Limb (tissue), 2 donors: ENCODE data around the gene CFD.
"Not testable (repeated sequence)": the region's sequence is repeated elsewhere in the genome, so short reads cannot be mapped to it uniquely, and the experiment has no call there.

Source experiments
- DNase-seq, 2 donors: peaks; one replicate each; pipeline ENCODE4 v3.0.0-alpha.2; 2016; ENCODE audit errors: extremely low spot score in 2 of 2

Gene CFD

DNA sequence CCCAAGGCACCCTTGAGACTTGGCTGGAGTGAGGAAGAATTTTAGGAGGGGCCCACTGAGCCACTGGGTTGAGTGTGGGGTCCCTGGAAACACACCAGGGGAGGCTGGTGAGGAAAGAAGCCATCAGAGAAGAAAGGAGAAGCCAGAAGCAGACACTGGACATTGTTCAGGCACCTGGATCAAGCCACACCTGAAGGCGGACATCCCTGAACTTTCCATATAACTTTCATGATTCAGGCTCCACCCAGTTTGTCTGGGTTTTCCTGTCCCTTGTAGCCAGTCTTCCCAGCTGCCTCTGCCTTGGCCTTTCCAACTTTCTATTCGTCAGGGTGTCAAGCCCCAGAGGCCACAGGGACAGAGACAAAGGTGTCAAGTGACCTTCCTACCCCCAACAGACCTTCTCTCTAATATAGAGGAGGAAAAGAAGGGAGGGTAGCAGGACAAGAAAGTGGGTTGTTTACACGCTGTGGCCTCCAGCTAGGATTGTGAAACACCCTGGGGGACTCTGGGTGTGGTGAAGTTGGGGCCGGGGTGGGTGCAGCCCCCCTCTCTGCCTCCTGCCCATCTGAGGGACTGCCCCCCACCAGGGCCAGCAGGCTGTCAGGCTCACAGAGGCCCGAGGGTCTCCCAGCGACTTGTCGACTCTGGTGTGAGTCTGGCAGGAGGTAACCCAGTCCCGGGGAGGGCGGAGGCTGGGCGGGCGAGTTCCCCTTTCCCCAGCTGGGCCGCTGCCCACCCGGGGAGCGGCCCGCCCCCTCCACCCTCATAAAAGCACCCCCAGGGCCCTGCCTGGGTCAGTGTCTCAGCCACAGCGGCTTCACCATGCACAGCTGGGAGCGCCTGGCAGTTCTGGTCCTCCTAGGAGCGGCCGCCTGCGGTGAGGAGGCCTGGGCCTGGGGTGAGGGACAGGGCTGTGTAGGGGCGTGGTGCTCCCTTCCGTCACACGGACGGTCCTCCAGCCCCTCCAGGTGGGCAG, at the start of gene CFD:
Gene CFD, plus strand, starts transcription at position 797 of the 976 bp plus-strand sequence. Its CDS starts 26 bp downstream, at position 823.
- no peak for DNase-seq

DNA sequence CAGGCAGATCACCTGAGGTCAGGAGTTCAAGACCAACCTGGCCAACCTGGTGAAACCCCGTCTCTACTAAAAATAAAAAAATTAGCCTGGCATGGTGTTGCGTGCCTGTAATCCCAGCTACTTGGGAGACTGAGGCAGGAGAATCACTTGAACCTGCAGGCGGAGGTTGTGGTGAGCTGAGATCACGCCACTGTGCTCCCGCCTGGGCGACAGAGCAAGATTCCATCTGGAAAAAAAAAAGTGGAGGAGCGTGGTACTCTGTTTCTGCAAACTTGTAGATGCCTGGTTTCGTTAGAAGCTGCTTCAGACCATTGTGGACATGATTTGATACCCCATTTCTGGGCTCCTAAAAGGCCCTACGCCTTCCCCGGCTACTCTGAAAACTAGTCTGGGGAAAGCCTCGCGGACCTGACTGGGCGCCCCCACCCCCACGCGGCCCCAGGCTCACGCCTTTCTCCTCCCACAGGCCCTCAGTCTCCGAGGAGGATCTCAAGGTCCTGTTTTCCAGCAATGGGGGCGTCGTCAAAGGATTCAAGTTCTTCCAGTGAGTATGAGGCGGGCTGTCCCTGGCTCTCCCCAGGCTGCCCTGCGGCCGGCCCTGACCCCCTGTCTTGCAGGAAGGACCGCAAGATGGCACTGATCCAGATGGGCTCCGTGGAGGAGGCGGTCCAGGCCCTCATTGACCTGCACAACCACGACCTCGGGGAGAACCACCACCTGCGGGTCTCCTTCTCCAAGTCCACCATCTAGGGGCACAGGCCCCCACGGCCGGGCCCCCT, 49.2 kb upstream of the CFD start:
- peak in 1 of 2 donors; percentile 31 for DNase-seq

DNA sequence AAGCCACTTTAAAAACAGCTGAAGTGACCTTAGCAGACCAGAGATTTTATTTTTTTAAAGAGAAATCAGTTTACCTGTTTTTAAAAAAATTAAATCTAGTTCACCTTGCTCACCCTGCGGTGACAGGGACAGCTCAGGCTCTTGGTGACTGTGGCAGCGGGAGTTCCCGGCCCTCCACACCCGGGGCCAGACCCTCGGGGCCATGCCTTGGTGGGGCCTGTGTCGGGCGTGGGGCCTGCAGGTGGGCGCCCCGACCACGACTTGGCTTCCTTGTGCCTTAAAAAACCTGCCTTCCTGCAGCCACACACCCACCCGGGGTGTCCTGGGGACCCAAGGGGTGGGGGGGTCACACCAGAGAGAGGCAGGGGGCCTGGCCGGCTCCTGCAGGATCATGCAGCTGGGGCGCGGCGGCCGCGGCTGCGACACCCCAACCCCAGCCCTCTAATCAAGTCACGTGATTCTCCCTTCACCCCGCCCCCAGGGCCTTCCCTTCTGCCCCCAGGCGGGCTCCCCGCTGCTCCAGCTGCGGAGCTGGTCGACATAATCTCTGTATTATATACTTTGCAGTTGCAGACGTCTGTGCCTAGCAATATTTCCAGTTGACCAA, 48.5 kb upstream of the CFD start:
- DNase-seq: peak in 1 of 2 donors; percentile 32

DNA sequence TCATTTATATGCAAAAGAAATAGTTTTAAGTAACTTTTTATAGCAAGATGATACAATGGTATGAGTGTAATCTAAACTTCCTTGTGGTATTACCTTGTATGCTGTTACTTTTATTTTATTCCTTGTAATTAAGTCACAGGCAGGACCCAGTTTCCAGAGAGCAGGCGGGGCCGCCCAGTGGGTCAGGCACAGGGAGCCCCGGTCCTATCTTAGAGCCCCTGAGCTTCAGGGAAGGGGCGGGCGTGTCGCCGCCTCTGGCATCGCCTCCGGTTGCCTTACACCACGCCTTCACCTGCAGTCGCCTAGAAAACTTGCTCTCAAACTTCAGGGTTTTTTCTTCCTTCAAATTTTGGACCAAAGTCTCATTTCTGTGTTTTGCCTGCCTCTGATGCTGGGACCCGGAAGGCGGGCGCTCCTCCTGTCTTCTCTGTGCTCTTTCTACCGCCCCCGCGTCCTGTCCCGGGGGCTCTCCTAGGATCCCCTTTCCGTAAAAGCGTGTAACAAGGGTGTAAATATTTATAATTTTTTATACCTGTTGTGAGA, 47.9 kb upstream of the CFD start:
- no peak for DNase-seq

DNA sequence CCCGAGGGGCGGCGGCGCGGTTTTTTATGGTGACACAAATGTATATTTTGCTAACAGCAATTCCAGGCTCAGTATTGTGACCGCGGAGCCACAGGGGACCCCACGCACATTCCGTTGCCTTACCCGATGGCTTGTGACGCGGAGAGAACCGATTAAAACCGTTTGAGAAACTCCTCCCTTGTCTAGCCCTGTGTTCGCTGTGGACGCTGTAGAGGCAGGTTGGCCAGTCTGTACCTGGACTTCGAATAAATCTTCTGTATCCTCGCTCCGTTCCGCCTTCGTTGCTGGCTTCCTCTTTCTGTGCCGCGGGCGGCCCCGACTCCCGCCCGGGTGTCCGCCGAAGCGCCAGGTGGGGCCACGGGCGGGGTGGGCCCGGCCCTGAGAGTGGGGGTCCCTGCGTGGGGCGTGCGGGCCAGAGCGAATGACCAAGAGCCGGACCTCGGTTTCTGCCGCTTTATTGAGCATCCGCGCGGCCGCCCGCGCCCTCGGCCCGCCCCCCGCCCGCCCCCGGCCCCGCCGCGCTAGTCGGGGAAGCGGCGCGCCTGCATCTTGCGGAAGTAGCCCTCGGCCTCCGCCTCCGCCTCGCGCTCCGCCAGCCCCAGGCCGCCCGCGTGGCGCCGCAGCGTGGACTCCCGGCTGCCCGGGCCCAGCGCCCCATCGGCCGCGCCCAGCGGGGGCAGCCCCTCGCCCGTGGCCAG, 47.3 kb upstream of the CFD start:
- peak in 1 of 2 donors; percentile 38 for DNase-seq

DNA sequence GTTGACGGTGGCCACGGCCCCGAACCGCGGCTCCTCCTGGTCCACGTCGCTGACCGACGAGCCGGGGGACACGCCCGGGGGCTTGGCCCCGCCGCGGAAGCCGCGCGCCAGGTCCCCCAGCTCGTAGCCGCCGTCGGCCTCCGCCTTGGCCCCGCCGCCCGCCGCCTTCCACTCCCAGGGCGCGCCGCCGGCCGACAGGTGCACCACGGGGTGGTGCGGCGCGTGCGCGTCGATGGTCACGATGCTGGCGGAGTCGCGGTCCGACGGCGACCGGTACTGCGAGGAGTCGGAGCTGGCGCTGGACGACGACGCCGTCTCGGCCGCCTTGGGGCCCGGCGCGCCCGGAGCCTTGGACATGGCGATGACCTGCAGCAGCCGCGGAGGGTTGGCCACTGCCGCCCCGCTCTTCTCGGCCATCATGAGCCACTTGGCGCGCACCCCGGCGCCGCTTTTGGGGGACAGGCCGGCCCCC, 46.7 kb upstream of the CFD start:
- peak in 1 of 2 donors; percentile 30 for DNase-seq

DNA sequence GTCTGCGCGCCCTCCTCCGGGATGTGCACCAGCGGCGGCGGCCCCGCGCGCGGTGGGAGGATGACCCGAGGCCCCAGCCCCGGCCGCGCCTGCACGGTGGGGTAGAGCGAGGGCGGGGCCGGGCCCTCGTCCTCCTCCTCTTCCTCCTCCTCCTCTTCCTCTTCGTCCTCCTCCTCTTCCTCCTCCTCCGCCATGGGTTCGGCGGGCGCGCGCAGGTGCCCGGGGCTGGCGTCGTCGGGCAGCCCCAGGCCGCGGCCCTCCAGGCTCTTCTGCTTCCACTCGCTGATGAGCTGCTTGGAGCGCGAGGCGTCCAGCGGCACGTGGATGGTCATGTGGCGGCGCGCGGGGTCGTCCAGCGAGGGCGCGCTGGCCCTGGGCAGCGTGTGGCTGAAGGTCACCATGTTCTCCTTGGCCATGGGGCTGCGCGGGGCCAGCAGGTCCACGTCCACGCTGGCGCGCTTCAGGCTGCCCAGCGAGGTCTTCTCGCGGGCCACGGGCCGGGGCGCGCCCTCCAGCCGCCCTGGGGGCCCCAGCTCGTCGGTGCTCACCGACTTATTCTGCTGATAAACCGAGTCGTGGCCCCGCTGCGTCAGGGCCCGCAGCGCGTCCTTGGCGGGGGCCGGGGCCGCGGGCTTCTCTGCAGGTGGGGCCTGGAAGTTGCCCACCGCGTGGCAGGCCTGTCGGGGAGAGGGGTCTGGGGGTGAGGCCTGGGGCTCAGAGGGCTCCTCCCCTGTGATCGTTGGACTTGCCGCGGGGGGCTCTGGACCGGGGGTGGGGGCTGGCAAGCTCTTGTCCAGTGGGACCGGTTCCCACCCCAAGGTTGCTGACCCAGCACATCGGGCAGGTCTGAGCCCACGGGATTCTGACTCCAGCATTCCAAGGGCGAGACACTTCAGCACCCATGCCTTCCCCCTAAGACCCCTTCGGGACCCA, 46.0 kb upstream of the CFD start:
- DNase-seq: peak in 1 of 2 donors; percentile 31

DNA sequence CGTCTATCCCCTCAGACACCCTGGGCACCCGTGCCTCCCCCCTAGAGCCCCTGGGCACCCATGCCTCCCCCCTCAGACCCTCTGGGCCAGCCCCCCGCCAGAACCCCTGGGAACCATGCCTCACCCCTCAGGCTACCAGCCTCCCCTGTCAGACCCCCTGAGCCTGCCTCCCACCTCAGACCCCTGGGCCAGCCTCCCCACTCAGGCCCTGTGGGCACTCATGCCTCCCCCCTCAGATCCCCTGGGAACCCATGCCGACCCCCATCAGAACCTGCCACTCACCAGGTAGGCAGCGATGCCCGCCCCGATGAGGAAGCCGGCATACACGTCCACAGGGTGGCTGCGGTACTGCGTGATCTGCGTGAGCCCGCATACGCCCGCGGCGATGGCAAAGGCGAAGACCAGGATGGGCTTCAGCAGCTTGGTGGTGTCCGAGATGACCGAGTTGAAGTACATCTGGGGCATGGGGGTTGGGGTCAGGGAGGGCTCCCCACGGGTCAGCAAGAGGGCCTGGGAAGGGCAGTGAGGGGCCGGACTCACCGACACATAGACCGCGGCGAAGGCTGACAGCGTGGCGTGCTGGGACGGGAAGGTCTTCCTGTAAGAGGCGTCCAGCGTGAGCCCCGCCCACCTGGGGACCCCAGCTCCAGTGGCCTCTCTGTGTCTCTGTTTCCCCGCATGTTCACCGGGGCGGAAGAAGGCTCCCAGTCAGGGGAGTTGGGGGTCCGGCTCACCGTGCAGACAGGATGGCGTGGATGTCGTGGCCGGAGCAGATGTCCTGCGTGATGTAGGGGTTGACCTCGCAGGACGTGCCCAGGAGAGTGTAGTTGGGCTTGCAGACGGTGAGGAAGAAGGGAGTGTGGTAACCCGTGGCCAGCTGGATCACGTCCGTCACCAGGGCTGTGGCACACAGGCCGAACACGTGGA, 45.0 kb upstream of the CFD start:
- peak in 1 of 2 donors; percentile 34 for DNase-seq

DNA sequence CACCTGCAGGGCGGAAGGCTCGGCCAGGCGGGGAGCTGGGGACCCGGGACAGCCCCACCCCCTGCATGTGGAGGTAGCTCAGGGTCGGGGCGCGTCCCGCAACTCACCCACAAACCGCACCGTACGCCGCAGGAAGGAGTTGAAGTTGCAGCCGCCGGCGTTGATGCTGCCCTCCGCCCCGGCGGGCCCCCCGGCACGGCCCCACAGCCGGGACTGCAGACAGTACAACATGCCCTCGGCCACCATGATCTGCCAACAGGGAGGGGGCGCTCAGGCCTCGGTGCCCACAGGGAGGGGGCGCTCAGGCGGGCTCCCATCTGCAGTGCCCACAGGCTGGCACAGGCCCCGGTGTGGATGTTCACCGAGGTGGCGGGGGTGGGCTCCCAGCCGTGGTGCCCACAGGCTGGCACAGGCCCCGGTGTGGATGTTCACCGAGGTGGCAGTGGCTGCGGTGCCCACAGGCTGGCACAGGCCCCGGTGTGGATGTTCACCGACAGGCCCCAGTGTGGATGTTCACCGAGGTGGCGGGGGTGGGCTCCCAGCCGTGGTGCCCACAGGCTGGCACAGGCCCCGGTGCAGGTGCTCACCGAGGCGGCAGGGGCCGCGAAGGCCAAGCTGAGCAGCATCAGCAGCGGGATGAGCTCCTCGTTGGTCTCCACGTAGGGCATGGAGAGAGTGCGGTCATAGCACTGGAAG, 44.2 kb upstream of the CFD start:
- DNase-seq: peak in 1 of 2 donors; percentile 30

DNA sequence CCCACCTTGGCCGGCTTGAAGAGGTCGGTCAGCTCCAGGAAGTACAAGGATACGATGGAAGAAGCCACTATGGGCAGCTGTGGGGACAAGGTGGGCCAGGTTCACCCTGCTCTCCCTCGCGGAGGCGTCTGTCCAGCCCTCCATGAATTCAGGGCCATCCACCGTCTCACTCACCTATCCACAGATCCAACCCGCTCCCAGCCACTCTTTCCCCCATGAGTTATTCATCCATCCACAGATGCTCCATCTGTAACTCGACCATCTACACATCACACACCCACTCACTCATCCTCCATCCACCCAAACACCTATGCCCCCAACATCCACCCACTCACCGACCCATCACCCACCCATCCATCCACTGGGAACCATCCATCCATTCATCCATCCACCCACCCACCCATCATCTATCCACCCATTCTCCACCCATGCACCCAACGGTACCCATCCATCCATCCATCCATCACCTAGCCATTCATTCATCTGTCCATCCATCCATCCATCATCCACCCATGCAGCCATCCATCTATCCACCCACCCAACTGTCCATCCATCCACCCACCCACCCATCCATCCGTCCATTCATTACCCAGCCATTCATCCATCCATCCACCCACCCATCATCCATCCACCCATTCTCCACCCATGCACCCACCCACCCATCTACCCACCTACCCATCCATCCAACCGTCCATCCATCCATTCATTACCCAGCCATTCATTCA, 43.5 kb upstream of the CFD start:
- no peak for DNase-seq

DNA sequence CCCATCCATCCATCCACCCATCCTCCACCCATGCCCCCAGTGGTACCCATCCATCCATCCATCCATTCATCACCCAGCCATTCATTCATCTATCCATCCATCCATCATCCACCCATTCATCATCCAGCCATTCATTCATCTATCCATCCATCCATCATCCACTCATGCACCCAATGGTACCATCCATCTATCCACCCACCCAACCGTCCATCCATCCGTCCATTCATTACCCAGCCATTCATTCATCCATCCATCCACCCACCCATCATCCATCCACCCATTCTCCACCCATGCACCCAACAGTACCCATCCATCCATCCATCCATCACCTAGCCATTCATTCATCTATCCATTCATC, 43.0 kb upstream of the CFD start:
- no peak for DNase-seq

DNA sequence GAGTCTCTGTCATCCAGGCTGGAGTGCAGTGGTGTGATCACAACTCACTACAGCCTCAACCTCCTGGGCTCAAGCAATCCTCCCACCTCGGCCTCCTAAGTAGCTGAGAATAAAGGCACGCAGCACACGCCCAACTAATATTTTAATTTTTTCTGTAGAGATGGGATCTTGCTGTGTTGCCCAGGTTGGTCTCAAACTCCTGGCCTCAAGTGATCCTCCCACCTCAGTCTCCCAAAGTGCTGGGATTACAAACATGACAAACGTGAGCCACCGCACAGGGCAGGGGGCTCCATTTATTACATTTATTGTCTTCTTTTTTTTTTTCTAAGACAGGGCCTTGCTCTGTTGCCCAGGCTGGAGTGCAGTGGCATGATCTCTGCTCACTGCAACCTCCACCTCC, 39.3 kb upstream of the CFD start:
- not testable (repeated sequence) for DNase-seq

DNA sequence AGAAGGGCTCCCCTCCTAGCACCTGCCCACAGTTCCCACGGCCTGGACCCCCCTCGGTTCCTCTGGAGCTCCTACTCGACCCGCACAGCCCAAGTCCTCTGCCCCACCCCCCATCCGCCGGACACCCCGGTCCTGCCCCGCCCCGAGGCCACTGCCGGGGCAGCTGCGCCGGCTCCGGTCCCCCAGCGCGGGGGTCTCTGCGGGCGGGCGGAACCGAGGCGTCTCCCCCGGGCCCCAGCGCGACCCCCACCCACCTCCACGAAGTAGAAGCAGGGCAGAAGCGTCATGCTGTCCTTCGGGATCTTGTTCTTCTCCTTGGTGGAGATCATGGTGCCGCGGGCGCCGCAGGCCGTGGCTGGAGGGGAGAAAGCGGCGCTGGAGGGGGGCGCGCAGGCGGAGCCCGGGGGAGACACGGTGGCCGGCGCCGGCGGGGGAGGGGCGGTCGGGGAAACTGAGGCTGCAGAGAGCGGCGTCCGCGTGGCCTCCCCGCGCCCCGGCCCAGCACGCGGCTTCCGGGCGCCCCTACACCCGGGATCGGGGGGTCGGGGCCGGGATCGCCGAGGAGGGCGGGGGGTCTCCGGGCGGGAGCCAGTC, 38.1 kb upstream of the CFD start:
- peak in 1 of 2 donors; percentile 57 for DNase-seq

DNA sequence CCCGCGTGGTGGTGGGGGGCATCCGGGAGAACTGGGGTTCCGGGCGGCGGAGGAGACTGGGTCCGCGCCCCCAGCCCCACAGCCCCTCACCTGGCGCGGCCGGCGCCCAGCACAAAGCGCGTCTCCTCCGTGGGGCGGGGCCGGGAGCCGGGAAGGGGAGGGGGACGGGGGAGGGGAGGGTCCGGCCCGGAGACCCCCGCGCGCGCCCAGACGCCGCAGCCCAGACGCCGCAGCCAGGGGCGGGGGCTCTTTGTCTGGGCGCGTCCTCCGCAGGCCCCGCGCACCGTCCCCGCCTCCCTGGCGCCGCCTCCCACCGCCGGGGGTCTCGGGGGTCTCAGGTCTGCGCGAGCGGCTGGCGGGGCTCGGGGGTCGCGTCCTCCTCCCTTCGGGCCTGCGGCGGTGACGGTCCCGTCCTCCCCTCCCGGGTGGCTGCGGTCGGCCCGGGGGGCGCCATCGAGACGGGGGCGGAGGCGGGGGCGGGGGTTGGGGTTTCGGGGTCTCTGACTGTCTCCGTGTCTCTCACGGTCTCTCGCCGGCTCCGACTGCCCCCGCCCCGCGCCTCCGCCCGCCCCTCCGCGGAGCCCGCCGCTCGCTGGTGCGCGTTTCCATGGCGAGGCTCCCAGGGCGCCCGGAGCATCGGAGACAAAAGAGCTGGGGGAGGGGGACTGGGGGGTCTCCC, 37.5 kb upstream of the CFD start, which contains the start of gene PLPPR3:
Gene PLPPR3, minus strand, starts transcription at position 131 of the 679 bp plus-strand sequence. CDS start 396 bp downstream, outside the sequence.
- peak in 1 of 2 donors; percentile 86 for DNase-seq

DNA sequence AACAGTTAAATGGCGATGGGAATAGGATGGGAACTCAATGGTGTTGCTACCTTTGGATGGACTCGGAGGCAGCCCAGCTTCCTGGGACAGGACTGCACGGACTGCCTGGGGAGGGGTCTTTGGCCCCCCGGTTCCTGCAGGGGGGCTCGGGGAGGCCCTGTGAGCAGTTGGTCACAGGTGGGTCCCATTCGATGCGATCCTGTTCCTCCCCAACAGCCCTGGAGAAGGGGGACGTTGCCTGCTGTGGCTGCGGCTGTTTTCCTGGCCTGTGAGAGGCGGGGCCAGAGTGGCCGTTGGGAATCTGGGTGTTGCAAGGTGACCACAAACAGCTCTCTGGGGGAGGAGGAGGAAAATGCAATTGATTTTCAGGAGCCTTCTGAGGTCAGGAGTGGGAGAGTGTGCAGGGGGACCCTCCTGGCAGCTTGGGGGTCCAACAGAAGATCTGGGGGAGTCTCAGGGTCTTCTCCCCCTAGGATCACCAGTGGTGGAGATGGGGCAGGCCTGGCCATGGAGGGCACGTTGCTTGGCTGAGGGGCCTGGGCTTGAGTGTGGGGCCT, 35.8 kb upstream of the CFD start:
- DNase-seq: peak in 1 of 2 donors; percentile 28

DNA sequence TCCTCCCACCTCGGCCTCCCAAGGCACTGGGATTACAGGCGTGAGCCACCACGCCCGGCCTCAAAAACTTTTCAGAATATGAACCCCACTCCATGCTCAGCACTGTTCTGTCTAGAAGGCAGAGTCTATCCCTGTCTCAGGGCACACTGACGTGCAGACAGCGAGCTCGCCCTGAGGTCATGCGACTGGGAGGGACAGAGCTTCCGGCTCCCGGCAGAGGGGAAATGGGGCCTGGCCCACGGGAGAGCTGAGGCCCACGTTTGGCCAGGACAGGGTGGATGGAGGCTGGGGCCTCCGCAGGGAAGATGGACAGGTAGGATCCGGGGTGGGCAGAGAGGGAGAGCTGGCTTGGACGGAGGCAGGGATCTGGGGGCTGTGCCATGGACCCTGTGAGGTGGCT, 34.6 kb upstream of the CFD start:
- DNase-seq: peak in 1 of 2 donors; percentile 29
